ENCODE results near the gene NHERF1.

The NHERF1 gene

DNA sequence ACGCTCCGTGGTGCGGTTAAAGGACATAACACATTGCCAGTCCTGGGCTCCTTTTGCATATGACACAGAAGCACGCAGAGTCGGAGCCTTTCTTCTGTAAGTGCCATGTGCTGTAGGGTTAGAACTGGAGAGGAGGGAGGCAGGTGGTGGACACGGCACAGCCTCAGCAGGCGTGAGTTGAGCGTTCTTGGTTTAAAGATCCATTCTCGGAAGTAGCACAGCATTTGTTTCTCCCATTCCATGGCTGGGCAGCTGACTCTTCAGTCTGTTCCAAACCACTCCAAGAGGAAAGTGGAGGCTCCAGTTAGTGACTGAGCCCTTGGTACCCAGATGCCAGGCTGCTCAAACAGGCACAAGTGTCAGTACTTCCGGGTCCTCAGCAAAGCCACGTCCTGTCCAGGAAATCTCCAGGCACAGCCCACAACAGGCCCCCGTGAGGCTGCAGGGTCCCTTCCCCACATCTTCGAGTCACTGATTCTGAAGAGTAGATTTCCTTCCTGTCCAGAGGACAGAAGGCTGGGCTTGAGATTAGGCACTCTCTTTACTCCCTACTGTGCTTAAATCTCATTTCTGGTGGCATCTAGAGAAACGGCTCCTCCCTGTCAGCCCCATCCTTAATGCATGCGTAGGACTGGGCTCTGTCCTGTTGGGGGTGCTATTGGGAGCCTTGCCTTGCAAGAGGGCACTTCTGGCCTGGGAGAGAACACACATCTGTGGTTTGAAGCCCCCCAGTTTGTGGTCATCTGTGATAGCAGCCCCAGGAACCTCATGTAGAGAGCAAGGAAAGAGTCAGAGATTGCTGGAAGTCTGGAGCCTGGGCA is 67.3 kb downstream of the NHERF1 start:
- no peaks in the 10 kb centered on the region for H3K9me2 ChIP-seq (ENCODE audit: low read depth, low read length)
- no peaks in the 10 kb centered on the region for H3K4me1 ChIP-seq (ENCODE audit: insufficient read depth, low read length, severe bottlenecking)
- H3K27me3 ChIP-seq (ENCODE audit: insufficient read depth, low read length), result no peaks in the 10 kb centered on the region
- no peaks in the 10 kb centered on the region for H3K79me2 ChIP-seq (ENCODE audit: insufficient read depth, low read length)
- no peaks in the 10 kb centered on the region for H3K9me3 ChIP-seq (ENCODE audit: low read length)
- H2AFZ ChIP-seq (ENCODE audit: low read length), result no peak overlapping the region
- no peaks in the 10 kb centered on the region for H3F3A ChIP-seq (ENCODE audit: insufficient read depth, low read length)
- no peak overlapping the region for H3K4me2 ChIP-seq (ENCODE audit: low read length)
- H3K27ac ChIP-seq (ENCODE audit: low read depth, low read length, poor library complexity, severe bottlenecking), result no peak overlapping the region
- H4K20me1 ChIP-seq (ENCODE audit: insufficient read depth, low read length), result no peaks in the 10 kb centered on the region
- H3K36me3 ChIP-seq (ENCODE audit: insufficient read depth, low read length), result 0 out of 2 replicates have a peak, but pooled peaks cover 3% of the 10 kb centered on the region
- H3K4me3 ChIP-seq (ENCODE audit: low read depth, low read length, poor library complexity, severe bottlenecking), result no peak overlapping the region
- TF ChIP-seq EZH2 (IDR thresholded peaks at IDR 0.05; ENCODE audit: borderline replicate concordance, low read length), result no peak
- TF ChIP-seq, protein P1, sequence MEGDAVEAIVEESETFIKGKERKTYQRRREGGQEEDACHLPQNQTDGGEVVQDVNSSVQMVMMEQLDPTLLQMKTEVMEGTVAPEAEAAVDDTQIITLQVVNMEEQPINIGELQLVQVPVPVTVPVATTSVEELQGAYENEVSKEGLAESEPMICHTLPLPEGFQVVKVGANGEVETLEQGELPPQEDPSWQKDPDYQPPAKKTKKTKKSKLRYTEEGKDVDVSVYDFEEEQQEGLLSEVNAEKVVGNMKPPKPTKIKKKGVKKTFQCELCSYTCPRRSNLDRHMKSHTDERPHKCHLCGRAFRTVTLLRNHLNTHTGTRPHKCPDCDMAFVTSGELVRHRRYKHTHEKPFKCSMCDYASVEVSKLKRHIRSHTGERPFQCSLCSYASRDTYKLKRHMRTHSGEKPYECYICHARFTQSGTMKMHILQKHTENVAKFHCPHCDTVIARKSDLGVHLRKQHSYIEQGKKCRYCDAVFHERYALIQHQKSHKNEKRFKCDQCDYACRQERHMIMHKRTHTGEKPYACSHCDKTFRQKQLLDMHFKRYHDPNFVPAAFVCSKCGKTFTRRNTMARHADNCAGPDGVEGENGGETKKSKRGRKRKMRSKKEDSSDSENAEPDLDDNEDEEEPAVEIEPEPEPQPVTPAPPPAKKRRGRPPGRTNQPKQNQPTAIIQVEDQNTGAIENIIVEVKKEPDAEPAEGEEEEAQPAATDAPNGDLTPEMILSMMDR (IDR thresholded peaks at IDR 0.05; ENCODE audit: low read length), result peak; percentile 42; the same call in 1 of the 2 replicates
- no peak overlapping the region for H3K9ac ChIP-seq (ENCODE audit: low read length)

DNA sequence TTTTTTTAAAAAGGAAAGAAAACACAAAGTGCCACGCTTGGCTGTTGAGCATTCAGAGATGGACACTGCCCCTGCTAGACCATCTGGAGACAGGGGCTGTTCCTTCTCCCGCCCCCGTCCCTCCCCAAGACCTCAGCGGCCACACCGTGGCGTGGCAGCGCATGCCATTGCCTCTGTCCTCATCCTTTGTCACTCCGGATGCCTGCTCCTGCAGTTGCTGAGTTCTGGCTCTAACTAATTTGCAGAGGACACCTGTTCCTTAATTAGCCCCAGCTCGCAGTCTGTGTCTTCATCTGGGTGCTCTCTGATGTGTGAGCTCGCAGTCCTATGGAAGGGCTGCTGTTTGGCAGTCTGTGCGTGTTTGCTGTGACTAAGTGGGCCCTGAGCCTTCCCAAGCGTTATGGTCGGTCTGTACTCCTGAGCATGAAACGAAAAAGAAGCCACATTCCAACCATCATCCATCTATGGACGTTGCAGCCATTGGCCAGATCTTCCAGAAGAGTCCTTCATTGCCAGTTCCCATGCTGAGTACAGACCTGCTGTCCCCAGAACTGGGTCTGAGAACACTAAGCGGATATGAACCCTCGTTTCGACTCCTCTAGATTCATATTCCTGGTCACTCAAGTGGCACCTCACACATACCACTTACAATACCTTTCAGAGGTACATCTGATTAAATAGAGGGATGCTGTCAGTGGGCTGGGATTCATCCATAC is 68.6 kb downstream of the NHERF1 start:
- Histone ChIP-seq H3K4me2 (ENCODE audit: low read length) (no peak overlapping the region), H3K9ac (ENCODE audit: low read length) (no peak overlapping the region), H4K20me1 (ENCODE audit: insufficient read depth, low read length) (no peaks in the 10 kb centered on the region)

GRCh38 chr17:74818291-74818938 is 70.0 kb downstream of the NHERF1 start:
- Histone ChIP-seq H3K4me2 (ENCODE audit: low read length) (no peak overlapping the region), H4K20me1 (ENCODE audit: insufficient read depth, low read length) (no peaks in the 10 kb centered on the region)
- TF ChIP-seq EZH2 (IDR thresholded peaks at IDR 0.05; ENCODE audit: borderline replicate concordance, low read length), result no peak
- TF ChIP-seq, protein P1 (IDR thresholded peaks at IDR 0.05; ENCODE audit: low read length), result no peak

More for the DNA sequence above, 68.6 kb downstream of the NHERF1 start:
- no peaks in the 10 kb centered on the region for H3K79me2 ChIP-seq (ENCODE audit: insufficient read depth, low read length)
- no peak overlapping the region for H3K4me3 ChIP-seq (ENCODE audit: low read depth, low read length, poor library complexity, severe bottlenecking)
- H3F3A ChIP-seq (ENCODE audit: insufficient read depth, low read length), result no peaks in the 10 kb centered on the region
- H3K9me3 ChIP-seq (ENCODE audit: low read length), result no peaks in the 10 kb centered on the region
- H3K9me2 ChIP-seq (ENCODE audit: low read depth, low read length), result no peaks in the 10 kb centered on the region
- TF ChIP-seq EZH2 (IDR thresholded peaks at IDR 0.05; ENCODE audit: borderline replicate concordance, low read length), result no peak
- TF ChIP-seq, protein P1 (IDR thresholded peaks at IDR 0.05; ENCODE audit: low read length), result no peak
- no peak overlapping the region for H3K27ac ChIP-seq (ENCODE audit: low read depth, low read length, poor library complexity, severe bottlenecking)
- no peaks in the 10 kb centered on the region for H3K27me3 ChIP-seq (ENCODE audit: insufficient read depth, low read length)
- H3K4me1 ChIP-seq (ENCODE audit: insufficient read depth, low read length, severe bottlenecking), result no peaks in the 10 kb centered on the region
- no peak overlapping the region for H2AFZ ChIP-seq (ENCODE audit: low read length)
- H3K36me3 ChIP-seq (ENCODE audit: insufficient read depth, low read length), result 0 out of 2 replicates have a peak, but pooled peaks cover 3% of the 10 kb centered on the region

More at GRCh38 chr17:74818291-74818938, 70.0 kb downstream of the NHERF1 start:
- Histone ChIP-seq H3K9me3 (ENCODE audit: low read length) (no peaks in the 10 kb centered on the region), H3K36me3 (ENCODE audit: insufficient read depth, low read length) (0 out of 2 replicates have a peak, but pooled peaks cover 3% of the 10 kb centered on the region), H3K27ac (ENCODE audit: low read depth, low read length, poor library complexity, severe bottlenecking) (no peak overlapping the region), H3F3A (ENCODE audit: insufficient read depth, low read length) (no peaks in the 10 kb centered on the region), H3K4me1 (ENCODE audit: insufficient read depth, low read length, severe bottlenecking) (no peaks in the 10 kb centered on the region), H3K4me3 (ENCODE audit: low read depth, low read length, poor library complexity, severe bottlenecking) (no peak overlapping the region), H3K27me3 (ENCODE audit: insufficient read depth, low read length) (no peaks in the 10 kb centered on the region), H3K79me2 (ENCODE audit: insufficient read depth, low read length) (no peaks in the 10 kb centered on the region), H3K9me2 (ENCODE audit: low read depth, low read length) (no peaks in the 10 kb centered on the region), H2AFZ (ENCODE audit: low read length) (no peak overlapping the region), H3K9ac (ENCODE audit: low read length) (no peak overlapping the region)

Measured in OCI-LY1 (cell line).